ACC112 (cell line): Measurements from ENCODE around the gene HOXB4.

Experiments used
- H2AFZ ChIP-seq: fragments of 200-600 bp; sonication (generic); one replicate; pipeline ENCODE4 v1.6.0; 2017; ENCODE audit warnings: antibody characterized with exemption, low read length; ENCODE audit not compliant: unreplicated experiment
- H3K27ac ChIP-seq: fragments of 200-600 bp; sonication (generic); 2 replicates; pipeline ENCODE4 v1.5.1; 2014; ENCODE audit warnings: low read depth, mild to moderate bottlenecking, antibody characterized with exemption, low read length, moderate library complexity
- H3K27me3 ChIP-seq: fragments of 200-600 bp; sonication (generic); 2 replicates; pipeline ENCODE4 v1.6.1; 2014; ENCODE audit warnings: mild to moderate bottlenecking, antibody characterized with exemption, low read length, moderate library complexity, mixed read lengths; ENCODE audit not compliant: insufficient read depth
- H3K36me3 ChIP-seq: fragments of 200-600 bp; sonication (generic); 2 replicates; pipeline ENCODE4 v1.6.1; 2016; ENCODE audit warnings: mild to moderate bottlenecking, antibody characterized with exemption, low read length, moderate library complexity, mixed read lengths; ENCODE audit not compliant: insufficient read depth
- H3K4me1 ChIP-seq: fragments of 200-600 bp; sonication (generic); one replicate; pipeline ENCODE4 v1.6.1; 2016; ENCODE audit warnings: low read length, mixed read lengths; ENCODE audit not compliant: insufficient read depth, unreplicated experiment, control insufficient read depth
- H3K4me3 ChIP-seq: fragments of 200-600 bp; sonication (generic); 2 replicates; pipeline ENCODE4 v1.5.1; 2014; ENCODE audit warnings: mild to moderate bottlenecking, low read depth, low read length
- H3K79me2 ChIP-seq: fragments of 200-600 bp; sonication (generic); one replicate; pipeline ENCODE4 v1.6.0; 2016; ENCODE audit warnings: low read length; ENCODE audit not compliant: control insufficient read depth, unreplicated experiment, insufficient read depth

HOXB4 gene

GRCh38 chr17:48546924-48547807, 31.0 kb downstream of the HOXB4 start:
- Histone ChIP-seq H3K36me3 (no peaks in the 10 kb centered on the region), H3K4me3 (no peak overlapping the region), H3K4me1 (no peaks in the 10 kb centered on the region), H3K27me3 (peaks cover 100% of the 10 kb centered on the region), H3K27ac (no peak overlapping the region), H3K79me2 (no peaks in the 10 kb centered on the region), H2AFZ (no peak overlapping the region)

- Histone ChIP-seq H3K4me1 (no peaks in the 10 kb centered on the region), H2AFZ (no peak overlapping the region), H3K27ac (no peak overlapping the region), H3K27me3 (peaks cover 100% of the 10 kb centered on the region), H3K4me3 (no peak overlapping the region), H3K79me2 (no peaks in the 10 kb centered on the region), H3K36me3 (no peaks in the 10 kb centered on the region)
Measured at GRCh38 chr17:48546137-48546923, 31.8 kb downstream of the HOXB4 start.

- H3K36me3 ChIP-seq, result no peaks in the 10 kb centered on the region
- H2AFZ ChIP-seq, result no peak overlapping the region
- peaks cover 99% of the 10 kb centered on the region for H3K27me3 ChIP-seq
- H3K4me3 ChIP-seq, result no peak overlapping the region
- no peaks in the 10 kb centered on the region for H3K79me2 ChIP-seq
- H3K4me1 ChIP-seq, result no peaks in the 10 kb centered on the region
- no peak overlapping the region for H3K27ac ChIP-seq
Measured at GRCh38 chr17:48545539-48545938, 32.6 kb downstream of the HOXB4 start.

- Histone ChIP-seq H3K27me3 (peaks cover 99% of the 10 kb centered on the region), H2AFZ (no peak within 1 kb of the TSS), H3K79me2 (no peaks in the 10 kb centered on the region), H3K36me3 (no peaks in the 10 kb centered on the region), H3K4me1 (no peaks in the 10 kb centered on the region), H3K27ac (no peak within 1 kb of the TSS), H3K4me3 (no peak within 1 kb of the TSS)
Measured at GRCh38 chr17:48545022-48545375, 33.2 kb downstream of the HOXB4 start, which contains the start of gene HOXB2. Gene HOXB2 (minus strand): TSS chr17:48545109. CDS start chr17:48544911, 198 bp downstream.

- Histone ChIP-seq H3K4me1 (no peaks in the 10 kb centered on the region), H3K27ac (no peak overlapping the region), H3K36me3 (no peaks in the 10 kb centered on the region), H3K4me3 (no peak overlapping the region), H2AFZ (no peak overlapping the region), H3K27me3 (peaks cover 99% of the 10 kb centered on the region), H3K79me2 (no peaks in the 10 kb centered on the region)
Measured at GRCh38 chr17:48544349-48545021, 33.7 kb downstream of the HOXB4 start.

- Histone ChIP-seq H3K27ac (no peak overlapping the region), H2AFZ (no peak overlapping the region), H3K79me2 (no peaks in the 10 kb centered on the region), H3K4me3 (no peak overlapping the region), H3K4me1 (no peaks in the 10 kb centered on the region), H3K36me3 (no peaks in the 10 kb centered on the region), H3K27me3 (peaks cover 99% of the 10 kb centered on the region)
Measured at GRCh38 chr17:48543854-48544348, 34.2 kb downstream of the HOXB4 start.

- H3K36me3 ChIP-seq, result no peaks in the 10 kb centered on the region
- H2AFZ ChIP-seq, result no peak overlapping the region
- no peak overlapping the region for H3K27ac ChIP-seq
- no peaks in the 10 kb centered on the region for H3K4me1 ChIP-seq
- H3K79me2 ChIP-seq, result no peaks in the 10 kb centered on the region
- H3K4me3 ChIP-seq, result 0 out of 2 replicates have a peak overlapping the region, but pooled peaks have one; percentile 34
- H3K27me3 ChIP-seq, result peaks cover 96% of the 10 kb centered on the region
Measured at GRCh38 chr17:48543107-48543853, 34.9 kb downstream of the HOXB4 start.

- no peaks in the 10 kb centered on the region for H3K4me1 ChIP-seq
- no peaks in the 10 kb centered on the region for H3K79me2 ChIP-seq
- no peak overlapping the region for H3K27ac ChIP-seq
- peaks cover 90% of the 10 kb centered on the region for H3K27me3 ChIP-seq
- H2AFZ ChIP-seq, result no peak overlapping the region
- H3K36me3 ChIP-seq, result no peaks in the 10 kb centered on the region
- H3K4me3 ChIP-seq, result no peak overlapping the region
Measured at GRCh38 chr17:48542698-48543106, 35.4 kb downstream of the HOXB4 start.

- no peaks in the 10 kb centered on the region for H3K36me3 ChIP-seq
- no peaks in the 10 kb centered on the region for H3K79me2 ChIP-seq
- no peaks in the 10 kb centered on the region for H3K4me1 ChIP-seq
- H2AFZ ChIP-seq, result no peak overlapping the region
- no peak overlapping the region for H3K27ac ChIP-seq
- H3K27me3 ChIP-seq, result peaks cover 88% of the 10 kb centered on the region
- H3K4me3 ChIP-seq, result peak overlapping the region; percentile 42; the same call in 1 of the 2 replicates
Measured at GRCh38 chr17:48542114-48542656, 36.0 kb downstream of the HOXB4 start.
